HG02973 (cell line): ENCODE results near the gene TBL1Y.
"Not testable (repeated sequence)": the region's sequence is repeated elsewhere in the genome, so short reads cannot be mapped to it uniquely, and the experiment has no call there.

Source experiments
- ATAC-seq: cut with Tn5 transposase; IDR thresholded peaks from one replicate; pipeline ENCODE4 v1.9.1; 2021; ENCODE audit warnings: moderate library complexity; ENCODE audit not compliant: unreplicated experiment

TBL1Y gene

GRCh38 chrY:6910372-6911252 lies at the start of gene TBL1Y:
TSS of gene TBL1Y (plus strand) at chrY:6910697. CDS start at chrY:7025085, 114,388 bp downstream.
- ATAC-seq, result no peak

- ATAC-seq, result no peak
Observed at GRCh38 chrY:6894496-6894895, 16.0 kb upstream of the TBL1Y start.

- ATAC-seq, result no peak
Observed at GRCh38 chrY:6895236-6895635, 15.3 kb upstream of the TBL1Y start.

GRCh38 chrY:6902116-6902515 lies 8.4 kb upstream of the TBL1Y start:
- ATAC-seq, result not testable (repeated sequence)

GRCh38 chrY:6907591-6907990 lies 2.9 kb upstream of the TBL1Y start:
- ATAC-seq, result no peak

- not testable (repeated sequence) for ATAC-seq
Observed at GRCh38 chrY:6908021-6908420, 2.5 kb upstream of the TBL1Y start.

- ATAC-seq, result no peak
Observed at GRCh38 chrY:6909118-6909521, 1.4 kb upstream of the TBL1Y start.

GRCh38 chrY:6909856-6910255 lies 641 bp upstream of the TBL1Y start:
- ATAC-seq, result no peak

- ATAC-seq, result no peak
Observed at GRCh38 chrY:6911253-6911881, 870 bp downstream of the TBL1Y start, which contains the start of gene AMELY. TSS of gene AMELY (minus strand) at chrY:6911752. CDS start at chrY:6872608, 39,144 bp downstream.

GRCh38 chrY:6913362-6913761 lies 2.9 kb downstream of the TBL1Y start:
- no peak for ATAC-seq

GRCh38 chrY:6921061-6921460 lies 10.6 kb downstream of the TBL1Y start:
- no peak for ATAC-seq

GRCh38 chrY:6928265-6928664 lies 17.8 kb downstream of the TBL1Y start:
- ATAC-seq, result no peak

- ATAC-seq, result no peak
Observed at GRCh38 chrY:6929237-6929636, 18.7 kb downstream of the TBL1Y start.

- no peak for ATAC-seq
Observed at GRCh38 chrY:6931779-6932396, 21.4 kb downstream of the TBL1Y start.

- no peak for ATAC-seq
Observed at GRCh38 chrY:6935497-6935896, 25.0 kb downstream of the TBL1Y start.

GRCh38 chrY:6947695-6948094 lies 37.2 kb downstream of the TBL1Y start:
- no peak for ATAC-seq

- ATAC-seq, result no peak
Observed at GRCh38 chrY:6948378-6948777, 37.9 kb downstream of the TBL1Y start.

- ATAC-seq, result no peak
Observed at GRCh38 chrY:6949947-6950346, 39.5 kb downstream of the TBL1Y start.

- no peak for ATAC-seq
Observed at GRCh38 chrY:6964732-6965131, 54.2 kb downstream of the TBL1Y start.

- no peak for ATAC-seq
Observed at GRCh38 chrY:6966521-6966920, 56.0 kb downstream of the TBL1Y start.

- ATAC-seq, result no peak
Observed at GRCh38 chrY:6967736-6968135, 57.2 kb downstream of the TBL1Y start.

GRCh38 chrY:6968191-6968590 lies 57.7 kb downstream of the TBL1Y start:
- no peak for ATAC-seq
